MM.1S (cell line): ENCODE data around the gene WRAP73.

ENCODE experiments used
- DNase-seq: peaks from one replicate; pipeline ENCODE4 v3.0.0-alpha.2; 2015
- H2AFZ ChIP-seq: fragments of 300-600 bp; sonication (generic); 2 replicates; pipeline ENCODE4 v1.6.0; 2016; ENCODE audit warnings: antibody characterized with exemption, low read length
- H3F3A ChIP-seq: fragments of 300-600 bp; sonication (generic); 2 replicates; pipeline ENCODE4 v1.6.1; 2016; ENCODE audit warnings: mild to moderate bottlenecking, antibody characterized with exemption, low read length, moderate library complexity, mixed read lengths; ENCODE audit not compliant: insufficient read depth
- H3K27ac ChIP-seq: fragments of 300-600 bp; sonication (generic); 2 replicates; pipeline ENCODE4 v1.5.1; 2016; ENCODE audit warnings: mild to moderate bottlenecking, low read length
- H3K27me3 ChIP-seq: fragments of 300-600 bp; sonication (generic); replicated peaks from 2 replicates; pipeline ENCODE4 v1.6.0; 2016; ENCODE audit warnings: low read length; ENCODE audit not compliant: insufficient read depth
- H3K36me3 ChIP-seq: fragments of 300-600 bp; sonication (generic); replicated peaks from 2 replicates; pipeline ENCODE4 v1.6.1; 2016; ENCODE audit warnings: mild to moderate bottlenecking, low read length, mixed read lengths; ENCODE audit not compliant: insufficient read depth
- H3K4me1 ChIP-seq: fragments of 300-600 bp; sonication (generic); 2 replicates; pipeline ENCODE4 v1.6.1; 2016; ENCODE audit warnings: low read length, mixed read lengths
- H3K4me2 ChIP-seq: fragments of 300-600 bp; sonication (generic); 2 replicates; pipeline ENCODE4 v1.6.0; 2016; ENCODE audit warnings: low read depth, low read length
- H3K4me3 ChIP-seq: fragments of 300-600 bp; sonication (generic); 2 replicates; pipeline ENCODE4 v1.5.1; 2016; ENCODE audit warnings: low read length, mixed read lengths
- H3K79me2 ChIP-seq: fragments of 300-600 bp; sonication (generic); 2 replicates; pipeline ENCODE4 v1.6.1; 2016; ENCODE audit warnings: mixed run types, low read length, mixed read lengths
- H3K9ac ChIP-seq: fragments of 300-600 bp; sonication (generic); 2 replicates; pipeline ENCODE4 v1.6.1; 2016; ENCODE audit warnings: low read length, mixed read lengths
- H3K9me2 ChIP-seq: fragments of 300-600 bp; sonication (generic); replicated peaks from 2 replicates; pipeline ENCODE4 v1.6.1; 2016; ENCODE audit warnings: mild to moderate bottlenecking, low read length, mixed read lengths; ENCODE audit not compliant: insufficient read depth
- H3K9me3 ChIP-seq: fragments of 300-600 bp; sonication (generic); replicated peaks from 2 replicates; pipeline ENCODE4 v1.6.1; 2016; ENCODE audit warnings: mild to moderate bottlenecking, low read length, mixed read lengths; ENCODE audit not compliant: insufficient read depth
- H4K20me1 ChIP-seq: fragments of 300-600 bp; sonication (generic); 2 replicates; pipeline ENCODE4 v1.6.1; 2016; ENCODE audit warnings: mild to moderate bottlenecking, low read length, moderate library complexity, mixed read lengths; ENCODE audit not compliant: insufficient read depth
- CTCF ChIP-seq: fragments of 300-600 bp; sonication (generic); IDR thresholded peaks from 2 replicates; pipeline ENCODE4 v1.5.1; 2016; ENCODE audit warnings: antibody characterized with exemption, low read length, mixed read lengths
- EZH2 ChIP-seq: fragments of 300-600 bp; sonication (generic); optimal IDR thresholded peaks from 2 replicates; pipeline ENCODE3; 2017; ENCODE audit warnings: low read depth, mild to moderate bottlenecking, antibody characterized with exemption, low read length, mixed read lengths
- EZH2phosphoT487 ChIP-seq: fragments of 300-600 bp; sonication (generic); IDR thresholded peaks from 2 replicates; pipeline ENCODE4 v1.6.1; 2018; ENCODE audit warnings: antibody characterized with exemption, low read length

Gene WRAP73

GRCh38 chr1:3630161-3630611, 19.7 kb downstream of the WRAP73 start:
- H3K79me2 ChIP-seq: peaks cover 6% of the 10 kb centered on the region
- H3K4me1 ChIP-seq: peaks cover 34% of the 10 kb centered on the region
- peak overlapping the region; percentile 42 for H3K4me2 ChIP-seq
- H3K9ac ChIP-seq: no peak overlapping the region
- DNase-seq: peak; percentile 63
- H3K36me3 ChIP-seq: 0 out of 2 replicates have a peak, but pooled peaks cover 3% of the 10 kb centered on the region
- H3K9me2 ChIP-seq: no peaks in the 10 kb centered on the region
- peaks cover 17% of the 10 kb centered on the region for H3F3A ChIP-seq
- H3K27ac ChIP-seq: peak overlapping the region; percentile 62
- no peaks in the 10 kb centered on the region for H3K27me3 ChIP-seq
- H3K9me3 ChIP-seq: no peaks in the 10 kb centered on the region
- no peaks in the 10 kb centered on the region for H4K20me1 ChIP-seq
- peak overlapping the region; percentile 11; the same call in 1 of the 2 replicates for H3K4me3 ChIP-seq
- TF ChIP-seq EZH2 (no peak), CTCF (peak; percentile 25), EZH2phosphoT487 (no peak)
- H2AFZ ChIP-seq: no peak overlapping the region

- H3K36me3 ChIP-seq: 0 out of 2 replicates have a peak, but pooled peaks cover 3% of the 10 kb centered on the region
- H3K9me2 ChIP-seq: no peaks in the 10 kb centered on the region
- H4K20me1 ChIP-seq: no peaks in the 10 kb centered on the region
- H3K4me1 ChIP-seq: peaks cover 34% of the 10 kb centered on the region
- no peak for TF ChIP-seq CTCF
- TF ChIP-seq EZH2: no peak
- TF ChIP-seq EZH2phosphoT487: no peak
- DNase-seq: peak; percentile 67
- peaks cover 17% of the 10 kb centered on the region for H3F3A ChIP-seq
- peak overlapping the region; percentile 42 for H3K4me2 ChIP-seq
- no peaks in the 10 kb centered on the region for H3K9me3 ChIP-seq
- H3K27ac ChIP-seq: peak overlapping the region; percentile 62
- peak overlapping the region; percentile 11; the same call in 1 of the 2 replicates for H3K4me3 ChIP-seq
- no peak overlapping the region for H3K9ac ChIP-seq
- H3K27me3 ChIP-seq: no peaks in the 10 kb centered on the region
- H2AFZ ChIP-seq: no peak overlapping the region
- peaks cover 6% of the 10 kb centered on the region for H3K79me2 ChIP-seq
Observed at GRCh38 chr1:3629561-3630160, 20.2 kb downstream of the WRAP73 start.

GRCh38 chr1:3628445-3628844, 21.5 kb downstream of the WRAP73 start:
- Histone ChIP-seq H3K4me1 (peaks cover 34% of the 10 kb centered on the region), H3K9me2 (no peaks in the 10 kb centered on the region), H2AFZ (no peak overlapping the region), H3K27ac (no peak overlapping the region), H3K9ac (no peak overlapping the region), H3K79me2 (peaks cover 6% of the 10 kb centered on the region), H3K27me3 (no peaks in the 10 kb centered on the region), H3K4me3 (no peak overlapping the region), H3K9me3 (no peaks in the 10 kb centered on the region), H4K20me1 (no peaks in the 10 kb centered on the region), H3F3A (peaks cover 17% of the 10 kb centered on the region), H3K36me3 (0 out of 2 replicates have a peak, but pooled peaks cover 3% of the 10 kb centered on the region), H3K4me2 (no peak overlapping the region)
- TF ChIP-seq EZH2 (no peak), EZH2phosphoT487 (no peak), CTCF (no peak)
- no peak for DNase-seq
